GM19324 (cell line): ENCODE measurements around the gene MATCAP1.

Source experiments
- ATAC-seq: cut with Tn5 transposase; IDR thresholded peaks from one replicate; pipeline ENCODE4 v1.9.1; 2021; ENCODE audit warnings: mild to moderate bottlenecking, moderate library complexity; ENCODE audit not compliant: unreplicated experiment, low FRiP score

The MATCAP1 gene

DNA sequence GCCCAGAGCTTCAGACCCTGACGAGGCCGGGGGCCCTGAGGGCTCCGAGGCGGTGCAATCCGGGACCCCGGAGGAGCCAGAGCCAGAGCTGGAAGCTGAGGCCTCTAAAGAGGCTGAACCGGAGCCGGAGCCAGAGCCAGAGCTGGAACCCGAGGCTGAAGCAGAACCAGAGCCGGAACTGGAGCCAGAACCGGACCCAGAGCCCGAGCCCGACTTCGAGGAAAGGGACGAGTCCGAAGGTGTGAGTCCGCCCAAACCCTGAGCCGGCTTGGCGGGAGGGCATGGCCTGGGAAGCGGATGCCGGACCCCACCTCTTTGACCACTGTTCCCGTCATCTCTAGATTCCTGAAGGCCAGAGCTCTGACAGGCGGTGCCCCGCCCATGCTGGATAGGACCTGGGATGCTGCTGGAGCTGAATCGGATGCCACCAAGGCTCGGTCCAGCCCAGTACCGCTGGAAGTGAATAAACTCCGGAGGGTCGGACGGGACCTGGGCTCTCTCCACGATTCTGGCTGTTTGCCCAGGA lies 9.0 kb downstream of the MATCAP1 start:
- ATAC-seq = no peak

DNA sequence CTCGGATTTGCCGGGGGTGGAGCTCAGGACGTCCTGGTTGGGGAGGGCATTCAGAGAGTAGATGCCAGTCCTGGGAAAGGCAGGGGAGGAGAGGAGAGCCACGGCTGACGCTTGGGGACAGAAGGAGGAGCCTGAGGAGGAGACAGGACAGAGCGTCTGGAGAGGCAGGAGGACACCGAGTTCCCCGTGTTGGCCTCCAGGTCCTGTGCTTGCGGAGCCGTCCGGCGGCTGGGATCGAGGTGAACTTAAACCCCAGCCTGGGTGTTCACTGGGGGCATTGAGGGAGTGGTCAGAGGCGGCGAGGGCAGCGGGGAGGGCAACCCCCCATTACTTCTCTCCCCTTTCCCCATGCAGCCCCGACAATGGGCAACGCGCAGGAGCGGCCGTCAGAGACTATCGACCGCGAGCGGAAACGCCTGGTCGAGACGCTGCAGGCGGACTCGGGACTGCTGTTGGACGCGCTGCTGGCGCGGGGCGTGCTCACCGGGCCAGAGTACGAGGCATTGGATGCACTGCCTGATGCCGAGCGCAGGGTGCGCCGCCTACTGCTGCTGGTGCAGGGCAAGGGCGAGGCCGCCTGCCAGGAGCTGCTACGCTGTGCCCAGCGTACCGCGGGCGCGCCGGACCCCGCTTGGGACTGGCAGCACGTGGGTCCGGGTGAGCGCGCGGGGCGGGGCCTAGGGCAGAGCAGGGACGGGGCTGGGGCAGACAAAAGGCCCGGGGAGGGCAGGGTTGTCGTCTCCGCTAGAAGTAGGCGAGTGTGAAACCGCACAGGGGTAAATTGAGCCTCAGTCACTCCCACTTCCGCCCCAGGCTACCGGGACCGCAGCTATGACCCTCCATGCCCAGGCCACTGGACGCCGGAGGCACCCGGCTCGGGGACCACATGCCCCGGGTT lies 9.7 kb downstream of the MATCAP1 start:
- peak; percentile 37 for ATAC-seq

- no peak for ATAC-seq
Measured at GRCh38 chr16:67173323-67173722, 10.4 kb downstream of the MATCAP1 start.

- ATAC-seq = no peak
Measured at GRCh38 chr16:67170949-67171649, 12.7 kb downstream of the MATCAP1 start.

DNA sequence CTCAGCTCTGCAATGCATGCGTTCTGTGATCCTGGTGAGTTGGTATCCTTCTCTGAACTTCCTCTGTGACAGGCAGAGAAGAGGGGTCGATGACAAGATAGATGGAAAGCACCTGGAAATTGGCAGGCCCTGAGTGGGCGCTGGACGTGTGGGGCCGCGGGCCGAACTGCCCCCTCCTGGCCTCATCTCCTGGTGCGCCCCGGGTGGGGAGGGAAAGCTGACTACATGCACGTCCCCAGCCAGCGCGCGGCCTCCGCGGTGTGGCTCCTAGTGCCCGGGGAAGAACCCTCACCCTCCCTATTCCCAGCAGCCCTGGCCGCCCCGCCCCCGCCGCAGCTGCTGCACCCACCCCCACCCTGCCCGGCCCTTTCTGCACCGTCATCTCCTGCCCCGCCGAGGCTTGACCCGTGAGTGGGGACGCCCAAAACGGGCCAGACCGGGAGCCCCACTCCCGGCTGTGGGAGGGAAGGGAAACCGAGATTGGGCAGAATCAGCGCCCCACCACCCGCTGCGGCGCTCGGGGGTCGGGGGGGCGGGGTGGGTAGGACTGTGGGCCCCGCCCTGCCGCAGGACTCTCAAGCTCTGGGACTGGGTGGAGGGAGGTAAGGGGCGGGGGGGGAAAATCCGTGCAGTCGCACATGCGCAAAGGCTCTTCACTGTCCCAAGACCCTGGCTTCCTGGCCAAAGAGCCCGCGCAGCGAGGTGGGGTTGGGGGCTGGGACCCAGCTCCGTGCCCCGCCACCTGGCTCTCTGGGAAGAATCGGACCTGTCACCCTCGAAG lies 13.4 kb downstream of the MATCAP1 start, which contains the start of gene NOL3:
Gene NOL3 (plus strand): TSS at position 371 of the 781 bp plus-strand sequence.
- ATAC-seq = peak; percentile 29

- no peak for ATAC-seq
Measured at GRCh38 chr16:67169642-67170167, 14.1 kb downstream of the MATCAP1 start.

GRCh38 chr16:67169011-67169451 lies 14.7 kb downstream of the MATCAP1 start:
- no peak for ATAC-seq

GRCh38 chr16:67167588-67167987 lies 16.2 kb downstream of the MATCAP1 start:
- ATAC-seq = no peak

DNA sequence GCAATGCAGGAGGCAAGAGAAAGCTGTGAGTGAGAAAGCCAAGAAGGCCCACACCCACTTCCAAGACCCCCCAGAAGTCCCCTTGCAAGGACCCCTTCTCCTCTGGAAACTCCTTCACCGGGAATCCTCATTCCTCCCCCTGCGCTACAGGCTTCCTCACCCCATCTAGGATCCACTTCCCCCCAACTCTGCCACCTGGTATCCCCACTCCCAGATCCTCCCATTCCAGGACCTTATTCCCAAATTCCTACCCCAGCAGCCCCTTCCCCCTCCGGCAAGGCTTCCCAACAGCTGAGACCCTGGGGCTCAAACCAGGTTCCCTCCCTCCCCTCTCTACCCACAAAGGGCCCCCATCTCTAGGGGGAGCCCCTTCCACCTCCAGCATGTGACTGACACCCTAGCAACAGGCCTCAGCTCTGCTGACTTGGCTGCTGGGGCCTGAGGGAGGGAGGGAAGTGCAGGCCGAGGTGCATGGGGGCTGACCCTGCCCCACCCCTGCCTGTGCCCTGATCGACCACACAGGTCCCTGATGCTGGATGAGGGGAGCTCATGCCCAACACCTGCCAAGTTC lies 17.1 kb downstream of the MATCAP1 start:
- ATAC-seq = no peak

GRCh38 chr16:67166110-67166547 lies 17.6 kb downstream of the MATCAP1 start:
- ATAC-seq = no peak

DNA sequence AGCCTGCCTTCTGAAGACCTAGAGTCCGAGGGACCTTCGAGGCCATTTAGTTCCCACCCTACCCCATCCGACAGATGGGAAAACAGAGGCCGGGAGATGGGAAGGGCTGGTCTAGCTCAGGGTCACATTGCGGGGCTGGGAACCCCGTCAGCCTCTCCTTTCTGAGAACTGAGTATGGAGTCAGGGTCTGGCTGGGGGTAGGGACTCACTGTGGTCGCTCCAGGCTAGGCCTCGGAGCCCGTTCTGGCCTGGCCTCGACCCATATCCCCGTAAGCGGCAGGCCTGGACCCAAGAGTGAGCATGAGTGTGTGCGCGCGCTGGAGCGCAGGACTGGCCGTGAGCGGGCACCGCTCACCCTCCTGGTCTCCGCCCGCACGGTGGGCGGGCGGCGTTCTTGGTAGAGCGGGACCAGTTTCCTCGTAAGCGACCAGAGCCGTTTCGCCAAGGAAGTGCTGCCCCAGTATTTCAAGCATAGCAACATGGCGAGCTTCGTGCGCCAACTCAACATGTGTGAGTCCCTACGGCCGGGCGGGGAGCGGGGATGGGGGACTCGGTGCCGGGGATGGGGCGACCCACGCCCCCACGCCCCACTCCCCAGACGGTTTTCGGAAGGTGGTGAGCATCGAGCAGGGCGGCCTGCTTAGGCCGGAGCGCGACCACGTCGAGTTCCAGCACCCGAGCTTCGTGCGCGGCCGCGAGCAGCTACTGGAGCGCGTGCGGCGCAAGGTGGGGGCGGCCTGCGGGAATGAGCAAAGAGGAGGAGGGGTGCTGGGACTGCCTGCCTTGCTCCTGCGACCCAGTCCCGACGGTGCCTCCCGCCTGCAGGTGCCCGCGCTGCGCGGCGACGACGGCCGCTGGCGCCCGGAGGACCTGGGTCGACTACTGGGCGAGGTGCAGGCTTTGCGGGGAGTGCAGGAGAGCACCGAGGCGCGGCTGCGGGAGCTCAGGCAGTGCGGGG lies 18.4 kb downstream of the MATCAP1 start:
- no peak for ATAC-seq

- ATAC-seq = no peak
Measured at GRCh38 chr16:67164599-67165061, 19.1 kb downstream of the MATCAP1 start, which contains the start of gene HSF4. Gene HSF4, plus strand, starts transcription at chr16:67164745. Its CDS starts 67 bp downstream, at chr16:67164812.

GRCh38 chr16:67163999-67164558 lies 19.7 kb downstream of the MATCAP1 start:
- no peak for ATAC-seq

- ATAC-seq = no peak
Measured at GRCh38 chr16:67163164-67163998, 20.4 kb downstream of the MATCAP1 start.

GRCh38 chr16:67162506-67163163 lies 21.1 kb downstream of the MATCAP1 start:
- ATAC-seq = no peak

GRCh38 chr16:67161595-67162058 lies 22.1 kb downstream of the MATCAP1 start:
- no peak for ATAC-seq
